Bronchial epithelial cell (primary cell): ENCODE data around the gene NANS. TPM values are rescaled to one million over a fixed set of nuclear protein-coding genes. Genes with fewer than 3 reads are reported as not detected.
"Not testable (repeated sequence)": the region's sequence is repeated elsewhere in the genome, so short reads cannot be mapped to it uniquely, and the experiment has no call there.

Experiments
- DNase-seq: peaks from one replicate; pipeline ENCODE4 v3.0.0-alpha.2; 2010; ENCODE audit warnings: low read depth
- FAIRE-seq: peaks from 2 replicates; lab custom pipeline; 2011; peaks lifted over from hg19 to GRCh38; lab: Jason Lieb, UNC
- H3K27me3 ChIP-seq: 2 replicates; pipeline ENCODE4 v1.5.1; 2011; ENCODE audit warnings: low read length; ENCODE audit not compliant: control insufficient read depth, insufficient read depth
- H3K36me3 ChIP-seq: 2 replicates; pipeline ENCODE4 v1.5.1; 2011; ENCODE audit warnings: low read length; ENCODE audit not compliant: control insufficient read depth, insufficient read depth
- H3K4me3 ChIP-seq: 2 replicates; pipeline ENCODE4 v1.5.1; 2011; ENCODE audit warnings: mild to moderate bottlenecking, low read depth, low read length, control low read depth
- CTCF ChIP-seq: IDR thresholded peaks from 2 replicates; pipeline ENCODE4 v1.5.1; 2011; ENCODE audit warnings: mild to moderate bottlenecking, moderate library complexity, low read length, control low read depth, inconsistent platforms; ENCODE audit not compliant: insufficient read depth, severe bottlenecking
- total RNA-seq: library from RNA; depleted of rRNA; stranded (reverse); fragments of >200 nt; gene quantifications from 2 replicates; pipeline ENCODE4 v1.2.1, GENCODE V29; 2014

NANS gene
- total RNA-seq, 1 donor from 2014 or later = 118 TPM

- peak; percentile 91 for DNase-seq
- Histone ChIP-seq H3K36me3 (peaks cover 31% of the 10 kb centered on the region), H3K27me3 (no peaks in the 10 kb centered on the region), H3K4me3 (no peak overlapping the region)
- no peak for FAIRE-seq
- TF ChIP-seq CTCF = no peak
Measured at GRCh38 chr9:98010445-98010844, 46.1 kb upstream of the NANS start.

DNA sequence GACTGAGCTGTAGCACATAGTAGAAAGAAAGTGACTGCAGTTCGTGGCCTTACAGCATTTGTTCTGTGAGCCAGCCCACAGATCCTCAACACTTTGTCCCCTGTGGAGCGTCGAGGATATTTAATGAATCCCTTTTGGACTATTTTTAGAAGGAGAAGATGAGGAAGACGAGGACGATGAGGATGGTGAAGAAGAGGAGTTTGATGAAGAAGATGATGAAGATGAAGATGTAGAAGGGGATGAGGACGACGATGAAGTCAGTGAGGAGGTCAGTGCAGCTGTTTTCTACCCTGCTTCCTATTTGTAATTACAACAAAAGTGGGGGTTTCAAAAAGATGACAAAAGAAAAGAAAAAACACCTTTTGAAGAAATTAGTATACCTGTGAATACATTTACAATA, 45.4 kb upstream of the NANS start:
- no peak for FAIRE-seq

GRCh38 chr9:98016137-98016680, 40.3 kb upstream of the NANS start:
- Histone ChIP-seq H3K27me3 (no peaks in the 10 kb centered on the region), H3K36me3 (peaks cover 13% of the 10 kb centered on the region), H3K4me3 (no peak overlapping the region)
- no peak for DNase-seq
- no peak for TF ChIP-seq CTCF
- no peak for FAIRE-seq

More for the DNA sequence above, 45.4 kb upstream of the NANS start:
- TF ChIP-seq CTCF = no peak
- Histone ChIP-seq H3K36me3 (peaks cover 25% of the 10 kb centered on the region), H3K27me3 (no peaks in the 10 kb centered on the region), H3K4me3 (no peak overlapping the region)
- DNase-seq = no peak

DNA sequence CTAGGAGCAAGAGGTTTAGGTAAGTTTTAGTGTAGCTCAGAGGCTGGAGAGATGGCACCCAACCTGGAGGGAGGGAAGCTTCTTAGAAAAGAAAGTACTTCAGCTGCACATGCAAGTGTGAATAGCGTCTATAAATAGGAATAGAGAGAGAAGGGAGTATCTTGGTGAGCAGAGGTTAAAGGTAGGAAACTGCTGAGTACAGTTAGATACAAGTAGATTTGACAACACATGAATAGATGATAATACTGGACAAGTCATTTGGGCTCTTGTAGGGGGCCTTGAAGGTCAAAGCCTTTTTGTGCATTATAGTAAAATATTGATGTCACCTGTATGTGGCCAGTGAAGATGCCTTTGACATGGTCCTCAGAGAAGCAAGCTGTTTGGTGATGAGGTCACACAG, 39.2 kb upstream of the NANS start:
- DNase-seq (no peak), FAIRE-seq (no peak)
- no peak for TF ChIP-seq CTCF
- H3K4me3 ChIP-seq = no peak overlapping the region
- no peaks in the 10 kb centered on the region for H3K27me3 ChIP-seq
- peaks cover 11% of the 10 kb centered on the region for H3K36me3 ChIP-seq

DNA sequence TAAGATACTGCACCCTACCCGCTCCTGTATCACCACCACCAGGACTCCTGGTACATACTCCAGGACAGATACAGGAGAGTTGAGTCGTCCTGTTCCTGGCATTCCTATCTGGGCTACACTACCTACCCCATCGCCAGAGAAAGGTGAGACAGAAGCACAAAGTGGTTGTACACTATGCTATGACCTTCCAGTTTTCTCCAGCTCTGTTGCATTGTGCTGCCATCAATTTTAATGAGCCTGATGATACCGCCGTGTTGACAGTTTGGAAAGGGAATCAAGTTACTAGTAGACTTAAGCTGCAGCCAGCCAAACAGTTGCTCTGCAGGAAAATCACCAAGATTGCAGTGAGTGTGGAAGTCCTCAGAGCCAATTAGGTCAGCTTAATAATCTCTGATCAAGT, 38.2 kb upstream of the NANS start:
- Histone ChIP-seq H3K4me3 (no peak overlapping the region), H3K36me3 (peaks cover 5% of the 10 kb centered on the region), H3K27me3 (no peaks in the 10 kb centered on the region)
- FAIRE-seq (no peak), DNase-seq (no peak)
- TF ChIP-seq CTCF = no peak

- no peak for DNase-seq
- H3K36me3 ChIP-seq = peaks cover 4% of the 10 kb centered on the region
- H3K4me3 ChIP-seq = no peak overlapping the region
- FAIRE-seq = no peak
- TF ChIP-seq CTCF = no peak
- H3K27me3 ChIP-seq = no peaks in the 10 kb centered on the region
Measured at GRCh38 chr9:98019098-98019497, 37.4 kb upstream of the NANS start.

DNA sequence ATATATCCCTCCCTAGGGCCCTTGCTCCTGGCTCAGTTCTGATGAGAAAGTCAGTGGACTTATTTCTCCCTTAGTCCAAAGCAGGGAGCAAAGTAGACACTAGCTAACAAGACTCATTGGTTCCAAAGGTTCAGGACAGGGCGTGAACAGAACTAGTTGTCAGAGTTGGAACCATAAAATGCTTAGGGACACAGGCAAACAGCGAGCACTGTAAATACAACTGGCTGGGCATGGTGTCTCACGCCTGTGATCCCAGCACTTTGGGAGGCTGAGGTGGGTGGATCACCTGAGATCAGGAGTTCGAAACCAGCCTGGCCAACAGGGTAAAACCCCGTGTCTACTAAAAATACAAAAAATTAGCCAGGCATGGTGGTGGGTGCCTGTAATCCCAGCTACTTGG, 36.7 kb upstream of the NANS start:
- H3K27me3 ChIP-seq, H3K36me3 ChIP-seq, DNase-seq, FAIRE-seq, H3K4me3 ChIP-seq: not testable (repeated sequence)
